K562 (cell line): ENCODE results near the gene DUOXA2. TPM values are rescaled to one million over a fixed set of nuclear protein-coding genes. Genes with fewer than 3 reads are reported as not detected.

ENCODE experiments used
- ARID3A ChIP-seq: IDR thresholded peaks from 2 replicates; pipeline ENCODE4 v1.6.1; 2012; ENCODE audit warnings: low read depth, low read length, improper control_type of control experiment, borderline replicate concordance
- ARID4B ChIP-seq: sonication (generic); formaldehyde crosslinking; IDR thresholded peaks from 2 replicates; pipeline ENCODE4 v1.8.0; 2022; ENCODE audit warnings: mild to moderate bottlenecking, missing genetic modification reagents
- FOXA1 ChIP-seq: fragments of 450-650 bp; IDR thresholded peaks from 2 replicates; pipeline ENCODE4 v1.6.1; 2016; ENCODE audit warnings: mild to moderate bottlenecking, borderline replicate concordance
- GATAD2A ChIP-seq: fragments of 450-650 bp; IDR thresholded peaks from 2 replicates; pipeline ENCODE4 v1.6.1; 2017
- HMGN3 ChIP-seq: IDR thresholded peaks from 2 replicates; pipeline ENCODE4 v1.6.1; 2011; ENCODE audit warnings: borderline replicate concordance, low read depth, mild to moderate bottlenecking, mixed read lengths, low read length; ENCODE audit not compliant: insufficient read length; ENCODE audit errors: extremely low read depth
- KLF16 ChIP-seq: IDR thresholded peaks from 2 replicates; pipeline ENCODE4 v1.6.1; 2016; ENCODE audit warnings: antibody characterized with exemption
- MEF2A ChIP-seq: IDR thresholded peaks from 2 replicates; pipeline ENCODE4 v1.6.1; 2011; ENCODE audit warnings: low read depth, mild to moderate bottlenecking, low read length, moderate library complexity; ENCODE audit not compliant: control insufficient read depth
- RNF219 ChIP-seq: fragments of 250-450 bp; sonication (Bioruptor Pico); IDR thresholded peaks from 2 replicates; pipeline ENCODE4 v1.5.0; 2022; ENCODE audit warnings: mild to moderate bottlenecking
- SAFB2 ChIP-seq: fragments of 200-400 bp; formaldehyde crosslinking; IDR thresholded peaks from 2 replicates; pipeline ENCODE4 v1.6.1; 2018; ENCODE audit warnings: borderline replicate concordance, low read length, low read depth, moderate library complexity; ENCODE audit not compliant: severe bottlenecking
- SRSF1 ChIP-seq: fragments of 200-400 bp; formaldehyde crosslinking; IDR thresholded peaks from 2 replicates; pipeline ENCODE4 v1.6.1; 2017; ENCODE audit warnings: mild to moderate bottlenecking, low read depth, low read length, moderate library complexity
- TGIF2 ChIP-seq: sonication (generic); formaldehyde crosslinking; IDR thresholded peaks from 2 replicates; pipeline ENCODE4 v1.8.1; 2022; ENCODE audit warnings: mild to moderate bottlenecking, missing genetic modification reagents, moderate library complexity
- THRA ChIP-seq: fragments of 450-650 bp; IDR thresholded peaks from 2 replicates; pipeline ENCODE4 v1.6.1; 2017; ENCODE audit warnings: mild to moderate bottlenecking, moderate library complexity
- THRAP3 ChIP-seq: fragments of 450-650 bp; IDR thresholded peaks from 2 replicates; pipeline ENCODE4 v1.6.1; 2016; ENCODE audit warnings: mild to moderate bottlenecking, inconsistent platforms, borderline replicate concordance
- ZNF239 ChIP-seq: fragments of 250-450 bp; sonication (Bioruptor Pico); IDR thresholded peaks from 2 replicates; pipeline ENCODE4 v1.4.0; 2020; ENCODE audit warnings: mild to moderate bottlenecking
- ZNF830 ChIP-seq: fragments of 250-450 bp; sonication (Bioruptor Pico); IDR thresholded peaks from 2 replicates; pipeline ENCODE4 v1.5.0; 2021; ENCODE audit warnings: mild to moderate bottlenecking
- polyA plus RNA-seq, 8 experiments: library from polyadenylated mRNA; depleted of rRNA in 4 of 8; stranded (reverse) in 5 of 8; unstranded in 3 of 8; fragments of >200 nt; fragmentation: Nextera tagmentation in 2 of 8; fragmentation: Illumina TruSeq in 1 of 8; extraction: Ambion mirVana in 2 of 8; extraction: Trizol in 1 of 8; gene quantifications; 2 replicates each; pipeline versions ENCODE4 v1.2.1 to v1.2.3, GENCODE V29; 2011 to 2014; ENCODE audit warnings: inconsistent platforms in 1 of 8, missing spikeins in 1 of 8
- total RNA-seq, 7 experiments: library from RNA; depleted of rRNA in 6 of 7; stranded (reverse); fragments of >200 nt in 6 of 7; fragmentation: Illumina TruSeq in 2 of 7; extraction: Trizol in 2 of 7; gene quantifications; 2 replicates each; pipeline versions ENCODE4 v1.2.1 to v1.2.3, GENCODE V29; 2011 to 2021; ENCODE audit warnings: low replicate concordance in 1 of 7

Gene DUOXA2
- total and polyA plus RNA-seq, 9 of the 15 experiments (the other 6 are each of a cell fraction or from before 2014, with no cell fraction given): not detected

GRCh38 chr15:45166834-45167630 lies 52.9 kb downstream of the DUOXA2 start (continued):
- no peak for TF ChIP-seq RNF219 (CRISPR knock-in tag)
- TF ChIP-seq TGIF2 (CRISPR knock-in tag): no peak
- no peak for TF ChIP-seq GATAD2A
- TF ChIP-seq ARID4B (CRISPR knock-in tag): 0 out of 2 replicates have a peak, but pooled peaks have one; percentile 45
- TF ChIP-seq SAFB2: no peak
- no peak for TF ChIP-seq ZNF830 (CRISPR knock-in tag)
- no peak for TF ChIP-seq THRAP3
- no peak for TF ChIP-seq THRA
- TF ChIP-seq MEF2A: no peak
- 0 out of 2 replicates have a peak, but pooled peaks have one; percentile 18 for TF ChIP-seq KLF16
- TF ChIP-seq FOXA1: no peak
- no peak for TF ChIP-seq ZNF239 (CRISPR knock-in tag)
- TF ChIP-seq HMGN3: peak; percentile 60
- TF ChIP-seq ARID3A: no peak
- TF ChIP-seq SRSF1: no peak
